Astrocyte (in vitro differentiated cells and primary cell): Measurements from ENCODE around the gene TMEM45A. TPM values are rescaled to one million over a fixed set of nuclear protein-coding genes. Genes with fewer than 3 reads are reported as not detected.

ENCODE experiments used
- DNase-seq: peaks from one replicate; pipeline ENCODE4 v3.0.0-alpha.2; 2010; ENCODE audit warnings: low read depth
- FAIRE-seq: peaks from 2 replicates; lab custom pipeline; 2011; peaks lifted over from hg19 to GRCh38; lab: Jason Lieb, UNC
- H2AFZ ChIP-seq: 2 replicates; pipeline ENCODE4 v1.6.0; 2012; ENCODE audit warnings: low read depth, low read length, inconsistent platforms
- H3K27ac ChIP-seq: 2 replicates; pipeline ENCODE4 v1.5.1; 2011; ENCODE audit warnings: low read depth, low read length, inconsistent platforms
- H3K27me3 ChIP-seq: 2 replicates; pipeline ENCODE4 v1.6.0; 2011; ENCODE audit warnings: low read length, inconsistent platforms; ENCODE audit not compliant: insufficient read depth
- H3K36me3 ChIP-seq: 2 replicates; pipeline ENCODE4 v1.5.1; 2011; ENCODE audit warnings: low read length, inconsistent platforms; ENCODE audit not compliant: insufficient read depth
- H3K4me1 ChIP-seq: 2 replicates; pipeline ENCODE4 v1.5.1; 2011; ENCODE audit warnings: low read length, inconsistent platforms; ENCODE audit not compliant: insufficient read depth
- H3K4me2 ChIP-seq: 2 replicates; pipeline ENCODE4 v1.6.0; 2012; ENCODE audit warnings: low read length, inconsistent platforms
- H3K4me3 ChIP-seq: 2 replicates; pipeline ENCODE4 v1.5.1; 2011; ENCODE audit warnings: low read depth, mild to moderate bottlenecking, low read length, inconsistent platforms; ENCODE audit not compliant: insufficient read depth
- H3K79me2 ChIP-seq: 2 replicates; pipeline ENCODE4 v1.6.0; 2012; ENCODE audit warnings: mild to moderate bottlenecking, low read length, inconsistent platforms; ENCODE audit not compliant: insufficient read depth
- H3K9ac ChIP-seq: 2 replicates; pipeline ENCODE4 v1.6.0; 2012; ENCODE audit warnings: mild to moderate bottlenecking, low read length, inconsistent platforms
- H3K9me3 ChIP-seq: 2 replicates; pipeline ENCODE4 v1.5.1; 2012; ENCODE audit warnings: low read depth, mild to moderate bottlenecking, low read length, inconsistent platforms; ENCODE audit not compliant: insufficient read depth
- H4K20me1 ChIP-seq: 2 replicates; pipeline ENCODE4 v1.6.0; 2012; ENCODE audit warnings: low read length, inconsistent platforms; ENCODE audit not compliant: insufficient read depth
- H3K27ac Mint-ChIP-seq: one replicate; pipeline ENCODE4 v1.8.0; 2021; ENCODE audit warnings: mild to moderate bottlenecking, mixed read lengths; ENCODE audit not compliant: unreplicated experiment
- H3K27me3 Mint-ChIP-seq: one replicate; pipeline ENCODE4 v1.8.0; 2021; ENCODE audit warnings: low read depth, mixed read lengths; ENCODE audit not compliant: unreplicated experiment
- H3K36me3 Mint-ChIP-seq: one replicate; pipeline ENCODE4 v1.8.0; 2021; ENCODE audit warnings: low read depth, mixed read lengths; ENCODE audit not compliant: unreplicated experiment
- H3K4me1 Mint-ChIP-seq: one replicate; pipeline ENCODE4 v1.8.0; 2021; ENCODE audit warnings: low read depth, mixed read lengths; ENCODE audit not compliant: unreplicated experiment
- H3K4me3 Mint-ChIP-seq: one replicate; pipeline ENCODE4 v1.8.0; 2021; ENCODE audit warnings: mild to moderate bottlenecking, moderate library complexity, mixed read lengths; ENCODE audit not compliant: unreplicated experiment
- H3K9me3 Mint-ChIP-seq: one replicate; pipeline ENCODE4 v1.8.0; 2021; ENCODE audit warnings: mild to moderate bottlenecking, mixed read lengths; ENCODE audit not compliant: unreplicated experiment
- CTCF ChIP-seq: IDR thresholded peaks from 2 replicates; pipeline ENCODE4 v1.5.1; 2011; ENCODE audit warnings: low read depth, mild to moderate bottlenecking, inconsistent platforms, low read length, moderate library complexity; ENCODE audit not compliant: insufficient read depth
- EZH2 ChIP-seq: IDR thresholded peaks from 2 replicates; pipeline ENCODE4 v1.6.1; 2012; ENCODE audit warnings: mild to moderate bottlenecking, low read length, inconsistent platforms; ENCODE audit not compliant: insufficient read depth
- total RNA-seq: library from RNA; stranded (reverse); gene quantifications from 2 replicates; pipeline ENCODE4 v1.2.1, GENCODE V29; 2021

TMEM45A gene
- total RNA-seq, 1 donor from 2014 or later = 35.5 TPM

- H3K9ac ChIP-seq = peak overlapping the region; percentile 75
These were observed 34.4 kb downstream of the TMEM45A start for GRCh38 chr3:100526613-100527346.

GRCh38 chr3:100527347-100527735 lies 34.9 kb downstream of the TMEM45A start:
- DNase-seq (no peak), FAIRE-seq (peak; percentile 17)
- peaks cover 17% of the 10 kb centered on the region for H3K36me3 Mint-ChIP-seq
- Histone ChIP-seq H3K4me1 (peaks cover 9% of the 10 kb centered on the region), H3K27me3 (no peaks in the 10 kb centered on the region), H2AFZ (no peak overlapping the region), H3K36me3 (no peaks in the 10 kb centered on the region), H3K9me3 (no peaks in the 10 kb centered on the region), H3K9ac (no peak overlapping the region), H4K20me1 (no peaks in the 10 kb centered on the region), H3K4me3 (no peak overlapping the region), H3K79me2 (no peaks in the 10 kb centered on the region), H3K4me2 (no peak overlapping the region), H3K27ac (no peak overlapping the region)
- no peaks in the 10 kb centered on the region for H3K27me3 Mint-ChIP-seq
- no peak overlapping the region for H3K27ac Mint-ChIP-seq
- TF ChIP-seq CTCF (no peak), EZH2 (no peak)
- peaks cover 15% of the 10 kb centered on the region for H3K4me1 Mint-ChIP-seq
- H3K4me3 Mint-ChIP-seq = no peak overlapping the region
- no peaks in the 10 kb centered on the region for H3K9me3 Mint-ChIP-seq

More at GRCh38 chr3:100526613-100527346, 34.4 kb downstream of the TMEM45A start:
- peak overlapping the region; percentile 94 for H3K27ac ChIP-seq
- H3K4me1 ChIP-seq = peaks cover 9% of the 10 kb centered on the region
- peak overlapping the region; percentile 77 for H3K4me2 ChIP-seq
- Mint-ChIP-seq H3K36me3 (peaks cover 17% of the 10 kb centered on the region), H3K9me3 (no peaks in the 10 kb centered on the region), H3K27me3 (no peaks in the 10 kb centered on the region), H3K4me1 (peaks cover 15% of the 10 kb centered on the region), H3K27ac (no peak overlapping the region), H3K4me3 (no peak overlapping the region)
- H2AFZ ChIP-seq = no peak overlapping the region
- DNase-seq = no peak
- H3K4me3 ChIP-seq = no peak overlapping the region
- no peaks in the 10 kb centered on the region for H3K27me3 ChIP-seq
- H3K9me3 ChIP-seq = no peaks in the 10 kb centered on the region
- TF ChIP-seq CTCF (no peak), EZH2 (no peak)
- no peaks in the 10 kb centered on the region for H4K20me1 ChIP-seq
- no peaks in the 10 kb centered on the region for H3K79me2 ChIP-seq
- no peak for FAIRE-seq
- H3K36me3 ChIP-seq = no peaks in the 10 kb centered on the region

- DNase-seq = no peak
- H3K36me3 ChIP-seq = no peaks in the 10 kb centered on the region
- no peaks in the 10 kb centered on the region for H3K27me3 ChIP-seq
- H3K9ac ChIP-seq = no peak overlapping the region
- H3K27ac Mint-ChIP-seq = no peak overlapping the region
- peaks cover 2% of the 10 kb centered on the region for H3K36me3 Mint-ChIP-seq
- TF ChIP-seq CTCF (no peak), EZH2 (no peak)
- H3K4me3 Mint-ChIP-seq = no peak overlapping the region
- no peaks in the 10 kb centered on the region for H3K9me3 ChIP-seq
- H3K4me2 ChIP-seq = no peak overlapping the region
- H2AFZ ChIP-seq = no peak overlapping the region
- FAIRE-seq = no peak
- H3K27ac ChIP-seq = no peak overlapping the region
- H3K79me2 ChIP-seq = no peaks in the 10 kb centered on the region
- H3K4me1 Mint-ChIP-seq = peaks cover 9% of the 10 kb centered on the region
- peaks cover 2% of the 10 kb centered on the region for H3K4me1 ChIP-seq
- no peaks in the 10 kb centered on the region for H3K27me3 Mint-ChIP-seq
- H3K4me3 ChIP-seq = no peak overlapping the region
- H4K20me1 ChIP-seq = no peaks in the 10 kb centered on the region
- no peaks in the 10 kb centered on the region for H3K9me3 Mint-ChIP-seq
These were observed 38.7 kb downstream of the TMEM45A start for GRCh38 chr3:100531093-100531492.
